ENCODE measurements around the gene LARGE2.

DNA sequence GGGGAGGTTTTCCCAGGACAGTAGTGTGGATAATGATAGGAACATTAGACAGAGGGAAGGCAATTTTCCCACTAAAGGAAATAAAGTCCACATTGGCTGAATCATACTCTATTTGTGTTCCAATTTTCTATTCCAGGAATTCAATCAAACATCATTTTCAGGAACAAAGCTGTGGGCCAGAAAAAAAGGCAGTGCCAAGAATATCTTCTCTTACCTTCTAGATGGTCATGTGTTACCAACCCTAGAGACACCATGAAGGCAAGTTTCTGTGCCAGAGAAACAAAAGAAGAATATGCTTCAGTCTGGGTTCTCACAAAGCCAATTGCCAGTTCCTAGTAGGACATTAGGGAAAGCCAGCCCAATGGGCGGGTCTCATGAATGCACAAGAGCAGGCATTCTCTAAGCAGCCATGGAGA, 27.5 kb downstream of the LARGE2 start:
- TF ChIP-seq, protein P1, sequence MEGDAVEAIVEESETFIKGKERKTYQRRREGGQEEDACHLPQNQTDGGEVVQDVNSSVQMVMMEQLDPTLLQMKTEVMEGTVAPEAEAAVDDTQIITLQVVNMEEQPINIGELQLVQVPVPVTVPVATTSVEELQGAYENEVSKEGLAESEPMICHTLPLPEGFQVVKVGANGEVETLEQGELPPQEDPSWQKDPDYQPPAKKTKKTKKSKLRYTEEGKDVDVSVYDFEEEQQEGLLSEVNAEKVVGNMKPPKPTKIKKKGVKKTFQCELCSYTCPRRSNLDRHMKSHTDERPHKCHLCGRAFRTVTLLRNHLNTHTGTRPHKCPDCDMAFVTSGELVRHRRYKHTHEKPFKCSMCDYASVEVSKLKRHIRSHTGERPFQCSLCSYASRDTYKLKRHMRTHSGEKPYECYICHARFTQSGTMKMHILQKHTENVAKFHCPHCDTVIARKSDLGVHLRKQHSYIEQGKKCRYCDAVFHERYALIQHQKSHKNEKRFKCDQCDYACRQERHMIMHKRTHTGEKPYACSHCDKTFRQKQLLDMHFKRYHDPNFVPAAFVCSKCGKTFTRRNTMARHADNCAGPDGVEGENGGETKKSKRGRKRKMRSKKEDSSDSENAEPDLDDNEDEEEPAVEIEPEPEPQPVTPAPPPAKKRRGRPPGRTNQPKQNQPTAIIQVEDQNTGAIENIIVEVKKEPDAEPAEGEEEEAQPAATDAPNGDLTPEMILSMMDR (conservative IDR thresholded peaks at IDR 0.05; ENCODE audit: low read length) = no peak
- TF ChIP-seq EZH2phosphoT487 (IDR thresholded peaks at IDR 0.05; ENCODE audit: borderline replicate concordance, low read depth, low read length) = no peak

Measured in OCI-LY7 (cell line).